Lower leg skin (tissue), 3 donors: ENCODE data around the gene AMPH.

Experiments
- POLR2A ChIP-seq, 2 donors: fragments of 450-650 bp; IDR thresholded peaks; one replicate each; pipeline ENCODE4 v1.6.1; 2016 to 2017; ENCODE audit warnings: antibody characterized with exemption in 2 of 2, mild to moderate bottlenecking in 1 of 2, moderate library complexity in 1 of 2
- TF ChIP-seq, protein P1 (sequence below), 3 donors: fragments of 450-650 bp; IDR thresholded peaks; one replicate each; pipeline ENCODE4 v1.5.1; 2016; ENCODE audit warnings: antibody characterized with exemption in 3 of 3, mild to moderate bottlenecking in 3 of 3, moderate library complexity in 2 of 3

DNA sequence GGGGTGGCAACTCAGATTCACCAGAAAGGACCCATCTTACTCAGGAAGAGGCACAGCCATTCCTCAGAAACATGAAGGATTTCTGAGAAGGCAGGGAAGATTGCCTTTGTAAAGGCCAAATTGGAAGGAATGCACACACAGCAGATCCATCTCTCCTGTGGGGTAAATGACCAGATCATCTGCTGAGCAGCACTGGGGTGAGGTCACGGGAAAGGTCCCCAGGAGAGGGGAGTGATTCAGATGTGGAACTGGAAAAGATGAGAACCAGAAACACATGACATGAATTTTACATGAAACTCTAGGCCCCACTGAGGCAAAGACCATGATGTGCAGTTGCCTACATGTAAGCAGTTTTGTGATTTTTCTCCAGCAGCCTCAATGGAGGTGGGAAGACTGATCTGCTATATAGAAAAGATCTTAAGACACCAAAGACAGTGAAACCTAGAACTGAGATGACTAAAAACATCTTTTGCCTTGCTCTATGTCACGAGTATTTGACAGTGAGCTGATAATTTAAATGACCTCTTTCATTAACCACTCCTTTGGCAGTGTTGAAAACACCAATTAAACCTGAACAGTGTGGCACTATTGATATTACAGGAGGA is 91.6 kb downstream of the AMPH start:
- TF ChIP-seq, protein P1, sequence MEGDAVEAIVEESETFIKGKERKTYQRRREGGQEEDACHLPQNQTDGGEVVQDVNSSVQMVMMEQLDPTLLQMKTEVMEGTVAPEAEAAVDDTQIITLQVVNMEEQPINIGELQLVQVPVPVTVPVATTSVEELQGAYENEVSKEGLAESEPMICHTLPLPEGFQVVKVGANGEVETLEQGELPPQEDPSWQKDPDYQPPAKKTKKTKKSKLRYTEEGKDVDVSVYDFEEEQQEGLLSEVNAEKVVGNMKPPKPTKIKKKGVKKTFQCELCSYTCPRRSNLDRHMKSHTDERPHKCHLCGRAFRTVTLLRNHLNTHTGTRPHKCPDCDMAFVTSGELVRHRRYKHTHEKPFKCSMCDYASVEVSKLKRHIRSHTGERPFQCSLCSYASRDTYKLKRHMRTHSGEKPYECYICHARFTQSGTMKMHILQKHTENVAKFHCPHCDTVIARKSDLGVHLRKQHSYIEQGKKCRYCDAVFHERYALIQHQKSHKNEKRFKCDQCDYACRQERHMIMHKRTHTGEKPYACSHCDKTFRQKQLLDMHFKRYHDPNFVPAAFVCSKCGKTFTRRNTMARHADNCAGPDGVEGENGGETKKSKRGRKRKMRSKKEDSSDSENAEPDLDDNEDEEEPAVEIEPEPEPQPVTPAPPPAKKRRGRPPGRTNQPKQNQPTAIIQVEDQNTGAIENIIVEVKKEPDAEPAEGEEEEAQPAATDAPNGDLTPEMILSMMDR (IDR thresholded peaks at IDR 0.05): no peak
- TF ChIP-seq POLR2A (IDR thresholded peaks at IDR 0.05): no peak
